Renal pelvis (tissue), 4 donors: ENCODE measurements around the gene CUL4A. TPM values are rescaled to one million over a fixed set of nuclear protein-coding genes. Genes with fewer than 3 reads are reported as not detected.
"Not testable (repeated sequence)": the region's sequence is repeated elsewhere in the genome, so short reads cannot be mapped to it uniquely, and the experiment has no call there.

ENCODE experiments used
- DNase-seq: peaks from one replicate; pipeline ENCODE4 v3.0.0-alpha.2; 2013
- polyA plus RNA-seq, 3 donors: library from polyadenylated mRNA; unstranded; fragments of 120-200 nt; gene quantifications; one replicate each; pipeline ENCODE4 v1.2.1, GENCODE V29; 2013; ENCODE audit not compliant: insufficient read length in 3 of 3

Gene CUL4A
- polyA plus RNA-seq, 3 donors = 75.1 to 97.4 (median 80.0) TPM

GRCh38 chr13:113232208-113233003 is 23.0 kb downstream of the CUL4A start:
- no peak for DNase-seq

DNA sequence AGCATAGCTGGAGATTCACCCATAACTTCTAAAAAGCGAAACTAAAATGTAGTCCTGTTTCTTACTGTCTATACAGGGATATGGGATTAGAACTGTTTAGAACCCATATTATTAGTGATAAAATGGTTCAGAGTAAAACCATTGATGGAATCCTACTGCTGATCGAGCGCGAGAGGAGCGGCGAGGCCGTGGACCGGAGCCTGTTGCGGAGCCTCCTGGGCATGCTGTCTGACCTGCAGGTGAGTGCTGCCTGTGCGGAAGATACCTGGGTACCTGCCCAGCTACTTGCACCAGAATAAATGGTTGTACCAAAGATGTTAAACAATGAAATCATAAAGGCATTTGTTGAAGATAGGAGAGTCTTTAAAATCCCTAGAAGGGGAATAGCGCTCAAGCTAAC is 23.7 kb downstream of the CUL4A start:
- DNase-seq = no peak

GRCh38 chr13:113238536-113238935 is 29.1 kb downstream of the CUL4A start:
- DNase-seq = no peak

DNA sequence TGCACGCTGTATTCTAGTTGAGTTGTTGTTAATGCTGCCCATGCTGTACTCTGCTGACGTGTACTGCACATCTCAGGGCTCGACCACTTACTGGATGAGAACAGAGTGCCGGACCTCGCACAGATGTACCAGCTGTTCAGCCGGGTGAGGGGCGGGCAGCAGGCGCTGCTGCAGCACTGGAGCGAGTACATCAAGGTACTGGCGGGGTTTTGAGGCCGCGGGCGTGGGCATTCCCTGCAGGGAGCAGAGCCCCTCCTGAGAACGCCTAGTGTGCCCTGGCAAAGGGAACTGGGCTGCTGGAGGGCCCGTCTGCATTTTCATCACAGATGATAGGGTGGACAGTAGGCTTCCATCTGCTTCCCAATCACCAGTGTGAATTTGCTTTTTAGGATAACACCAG is 29.9 kb downstream of the CUL4A start:
- DNase-seq = no peak

DNA sequence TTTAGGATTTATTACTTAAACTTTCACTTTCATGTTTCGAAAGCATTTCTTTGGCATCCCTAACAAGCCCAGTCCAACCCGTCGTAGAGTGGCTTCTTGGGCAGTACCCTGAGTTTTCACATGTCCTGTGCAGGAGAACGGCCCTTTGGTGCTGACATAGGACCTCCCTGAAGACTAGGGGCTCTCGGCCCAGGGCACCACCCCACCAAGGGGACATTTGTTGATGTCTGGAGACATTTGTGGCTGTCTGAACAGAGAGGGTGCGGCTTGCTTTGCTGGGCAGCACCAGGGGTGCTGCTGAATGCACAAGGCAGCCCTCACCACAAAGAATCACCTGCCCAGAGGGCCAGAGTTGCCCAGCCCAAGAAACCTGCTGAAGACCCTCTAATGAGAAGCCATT is 30.6 kb downstream of the CUL4A start:
- no peak for DNase-seq

- not testable (repeated sequence) for DNase-seq
Observed at GRCh38 chr13:113241623-113242022, 32.2 kb downstream of the CUL4A start.

DNA sequence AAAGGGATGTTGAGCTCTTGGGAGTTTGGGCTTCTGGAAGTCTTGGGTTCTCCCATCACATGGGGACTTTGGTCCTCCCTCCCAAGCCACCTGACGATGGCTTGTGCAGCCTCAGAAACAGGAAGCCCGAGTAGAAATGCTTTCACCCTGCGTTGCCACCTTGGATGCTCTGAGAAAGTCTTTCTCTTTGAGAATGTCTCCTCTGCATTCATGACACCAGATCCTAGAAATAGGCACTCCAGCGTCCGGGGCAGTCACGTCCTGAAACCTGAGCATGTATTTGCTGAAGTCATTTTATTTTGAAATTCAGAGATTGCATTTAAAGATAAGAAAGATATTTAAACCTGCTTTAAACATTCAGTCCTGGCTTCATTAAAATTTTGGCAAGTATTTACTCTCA is 34.4 kb downstream of the CUL4A start:
- DNase-seq = no peak

DNA sequence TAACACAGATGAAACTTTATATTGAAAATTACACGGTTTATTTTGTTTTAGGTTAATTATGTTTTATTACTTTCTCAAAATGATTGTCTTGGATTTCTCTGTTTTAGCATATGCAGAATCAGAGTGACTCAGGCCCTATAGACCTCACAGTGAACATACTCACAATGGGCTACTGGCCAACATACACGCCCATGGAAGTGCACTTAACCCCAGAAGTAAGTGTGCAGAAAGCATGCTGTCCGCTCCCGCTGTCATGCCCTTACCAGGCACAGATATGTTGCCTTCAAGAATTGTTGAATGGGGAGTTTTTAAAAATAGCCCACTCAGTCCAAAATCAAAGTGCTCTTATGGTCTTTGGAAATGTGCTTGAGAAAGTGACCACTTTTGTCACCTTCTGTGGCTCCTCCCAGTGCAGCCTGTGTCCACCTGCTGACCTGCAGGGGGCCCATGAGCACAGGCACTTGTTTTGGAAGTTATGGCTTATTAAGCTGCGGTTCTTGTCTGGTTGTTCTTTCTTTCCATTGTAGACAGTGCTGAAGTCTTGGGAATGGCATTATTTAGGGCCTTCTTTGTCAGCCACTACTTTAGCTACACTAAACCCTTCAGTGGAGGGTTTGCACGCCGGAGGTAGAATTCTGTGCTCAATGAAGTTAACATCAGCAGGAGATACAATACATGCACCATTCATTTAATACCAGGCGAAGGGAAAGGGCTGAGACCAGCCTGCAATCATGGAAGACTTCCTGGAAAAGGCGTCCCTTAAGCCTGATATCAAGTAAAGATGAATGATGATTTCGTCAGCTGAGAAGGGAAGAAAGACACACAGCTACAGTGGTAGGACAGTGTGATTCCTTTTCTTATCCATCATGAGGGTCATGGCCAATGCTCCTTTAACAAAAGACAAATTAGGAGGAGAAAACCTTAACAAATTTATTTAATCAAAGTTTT is 36.7 kb downstream of the CUL4A start:
- no peak for DNase-seq

GRCh38 chr13:113252516-113253095 is 43.2 kb downstream of the CUL4A start:
- no peak for DNase-seq

GRCh38 chr13:113257908-113258307 is 48.5 kb downstream of the CUL4A start:
- not testable (repeated sequence) for DNase-seq

- DNase-seq = no peak
Observed at GRCh38 chr13:113258321-113259054, 49.1 kb downstream of the CUL4A start.

DNA sequence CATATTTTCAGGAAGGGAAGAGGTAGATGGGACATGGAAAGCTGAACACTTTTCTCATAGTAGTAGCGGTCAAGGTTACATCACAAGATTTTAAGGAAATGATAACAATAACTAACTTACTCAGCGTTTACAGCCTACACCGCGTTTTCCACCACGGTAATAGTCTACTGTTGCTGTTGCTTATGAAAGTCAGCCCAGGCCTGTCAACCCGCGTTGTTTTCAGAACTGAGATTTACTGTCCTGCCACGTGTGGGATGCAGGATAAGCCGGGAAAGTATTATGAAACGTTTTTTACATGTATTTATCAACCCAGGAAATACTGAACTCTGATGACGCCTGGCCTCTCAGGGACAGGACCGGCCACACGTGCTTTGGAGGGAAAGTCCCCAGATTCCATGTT is 51.6 kb downstream of the CUL4A start:
- DNase-seq = no peak

DNA sequence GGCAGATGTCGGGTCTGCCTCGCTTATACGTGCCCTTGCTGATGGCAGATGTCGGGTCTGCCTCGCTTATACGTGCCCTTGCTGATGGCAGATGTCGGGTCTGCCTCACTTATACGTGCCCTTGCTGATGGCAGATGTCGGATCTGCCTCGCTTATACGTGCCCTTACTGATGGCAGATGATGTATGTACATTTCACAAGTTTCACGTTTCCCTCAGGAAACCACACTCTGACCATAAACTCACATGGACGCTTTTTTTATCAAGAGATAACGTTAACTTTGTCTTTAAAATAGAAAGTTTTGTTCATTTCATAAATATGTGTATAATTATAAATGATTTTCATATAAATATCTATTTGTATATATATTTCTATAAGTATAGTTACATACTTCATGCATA is 53.6 kb downstream of the CUL4A start:
- not testable (repeated sequence) for DNase-seq

GRCh38 chr13:113267642-113268405 is 58.4 kb downstream of the CUL4A start:
- DNase-seq = no peak

DNA sequence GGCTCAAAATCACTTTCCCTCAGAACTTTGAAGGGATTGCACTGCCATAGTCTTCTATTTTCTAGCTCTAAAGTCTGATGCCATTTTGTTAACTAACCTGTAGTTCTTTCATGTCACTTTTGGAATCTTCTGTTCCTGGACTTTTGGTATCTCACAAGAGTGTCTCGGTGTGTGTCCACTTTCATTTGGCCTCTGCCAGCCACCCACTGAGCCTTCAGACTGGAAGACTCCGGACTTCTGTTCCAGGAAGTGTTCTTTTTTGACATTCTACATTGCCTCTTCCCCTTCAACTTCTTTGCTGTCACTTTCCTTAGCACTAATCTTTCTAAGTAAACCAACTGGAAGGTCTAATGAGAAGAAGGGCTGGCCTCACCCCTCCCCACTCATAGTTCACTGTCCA is 62.6 kb downstream of the CUL4A start:
- no peak for DNase-seq

DNA sequence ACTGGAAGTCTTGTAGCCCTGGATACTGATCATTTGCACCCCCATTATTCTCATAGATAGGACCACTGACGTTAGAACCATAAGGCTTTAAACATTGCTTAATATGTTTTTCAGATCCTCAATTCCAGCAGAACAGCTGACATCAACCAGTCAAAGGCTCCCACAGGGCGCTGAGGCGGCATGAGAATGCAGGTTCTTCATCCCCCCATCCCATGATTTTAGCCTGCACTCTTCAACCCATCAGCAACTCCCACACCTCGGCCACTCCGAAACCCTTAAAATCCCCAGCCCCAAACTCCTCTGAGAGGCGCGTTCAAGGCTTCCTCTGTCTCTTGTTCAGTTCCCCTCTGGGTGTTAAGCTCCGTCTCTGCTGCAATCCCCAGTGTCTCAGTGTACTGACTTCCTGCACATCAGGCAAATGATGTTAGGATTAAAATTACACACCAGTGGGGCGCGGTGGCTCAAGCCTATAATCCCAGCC is 63.3 kb downstream of the CUL4A start:
- DNase-seq = no peak

DNA sequence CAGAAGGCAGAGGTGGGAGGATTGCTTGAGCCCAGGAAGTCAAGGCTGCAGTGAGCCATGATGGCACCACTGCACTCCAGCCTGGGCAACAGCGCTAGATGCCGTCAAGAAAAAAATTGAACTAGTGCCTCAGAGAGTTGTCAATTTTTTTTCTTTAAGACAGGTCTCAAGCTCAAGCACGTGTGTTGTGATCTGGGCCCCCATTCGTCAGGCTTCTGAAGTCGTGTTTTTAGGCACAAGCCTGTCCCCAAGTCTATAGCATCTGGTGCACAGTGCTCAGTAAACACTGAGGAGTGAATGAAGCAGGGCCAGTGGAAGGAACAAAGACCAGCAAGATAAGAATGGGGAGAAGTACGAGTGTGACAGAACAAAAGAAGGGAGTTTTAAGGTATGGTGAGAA is 63.9 kb downstream of the CUL4A start:
- DNase-seq = no peak

GRCh38 chr13:113273851-113274590 is 64.6 kb downstream of the CUL4A start:
- DNase-seq = no peak

DNA sequence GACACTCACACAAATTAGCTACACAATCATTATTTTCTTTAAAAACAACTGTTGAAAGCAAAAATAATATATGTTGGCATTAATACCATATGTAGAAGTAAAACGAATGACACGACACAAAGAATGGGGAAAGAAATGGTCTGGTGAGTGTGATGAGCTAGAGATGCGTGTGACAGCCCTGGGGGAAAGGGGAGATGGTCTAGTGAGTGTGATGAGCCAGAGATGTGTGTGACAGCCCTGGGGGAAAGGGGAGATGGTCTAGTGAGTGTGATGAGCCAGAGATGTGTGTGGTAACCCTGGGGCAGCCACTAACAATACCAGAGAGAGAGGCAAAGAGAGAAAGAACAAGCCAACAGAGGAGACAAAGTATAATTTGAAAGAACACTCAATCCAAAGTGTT is 65.3 kb downstream of the CUL4A start:
- no peak for DNase-seq

GRCh38 chr13:113275387-113275786 is 66.0 kb downstream of the CUL4A start:
- DNase-seq = peak; percentile 38
